ENCODE results near the gene KCTD13. TPM values are rescaled to one million over a fixed set of nuclear protein-coding genes. Genes with fewer than 3 reads are reported as not detected.

The KCTD13 gene
- total RNA-seq, 1 experiment from 2014 or later, result 18.3 TPM

GRCh38 chr16:29915590-29916247 is 10.3 kb downstream of the KCTD13 start:
- peaks cover 18 to 44% (median 33%) of the 10 kb centered on the region in 3 experiments for H3K36me3 Mint-ChIP-seq (ENCODE audit: insufficient read depth in 1 of 3, low read depth in 3 of 3)
- no peak for TF ChIP-seq CTCF (conservative IDR thresholded peaks at IDR 0.05)
- no peak overlapping the region for H3K18ac ChIP-seq (ENCODE audit: insufficient read length, low read depth, low read length)
- H3K9me3 ChIP-seq (ENCODE audit: control insufficient read depth, low read depth, low read length), result no peaks in the 10 kb centered on the region
- H3K4me2 ChIP-seq (ENCODE audit: insufficient read depth, insufficient read length, low read length), result no peak overlapping the region
- no peak overlapping the region for H3K4me3 Mint-ChIP-seq
- H2BK120ac ChIP-seq (ENCODE audit: low read depth, low read length, poor library complexity, severe bottlenecking), result no peak overlapping the region
- H2BK5ac ChIP-seq (ENCODE audit: insufficient read length, low read length), result no peak overlapping the region
- no peaks in the 10 kb centered on the region for H3K4me1 ChIP-seq (ENCODE audit: insufficient read depth, low read length)
- no peak overlapping the region for H4K8ac ChIP-seq (replicated peaks; ENCODE audit: insufficient read length, low read depth, low read length)
- H2BK12ac ChIP-seq (ENCODE audit: insufficient read length, low read depth, low read length), result no peak overlapping the region
- no peaks in the 10 kb centered on the region for H3K23me2 ChIP-seq (ENCODE audit: insufficient read length, low read depth, low read length, poor library complexity, severe bottlenecking)
- H3K27me3 Mint-ChIP-seq (ENCODE audit: low read depth), result no peaks in the 10 kb centered on the region
- H2BK20ac ChIP-seq (ENCODE audit: low read depth, low read length, poor library complexity, severe bottlenecking), result no peak overlapping the region
- no peaks in the 10 kb centered on the region for H3K79me2 ChIP-seq (ENCODE audit: insufficient read depth, low read length)
- DNase-seq, result no peak
- peaks cover 3 to 8% of the 10 kb centered on the region in 2 experiments for H3K4me1 Mint-ChIP-seq
- no peak overlapping the region for H3T11ph ChIP-seq (ENCODE audit: low read length)
- no peak overlapping the region for H4K91ac ChIP-seq (ENCODE audit: insufficient read length, low read depth, low read length)
- no peaks in the 10 kb centered on the region for H3K27me3 ChIP-seq (ENCODE audit: insufficient read depth, low read length)
- no peak overlapping the region for H3K56ac ChIP-seq (ENCODE audit: insufficient read length, low read depth, low read length)
- no peaks in the 10 kb centered on the region for H4K20me1 ChIP-seq (ENCODE audit: control insufficient read depth, insufficient read depth, insufficient read length)
- no peak overlapping the region for H4K5ac ChIP-seq (ENCODE audit: insufficient read length, low read depth, low read length)
- WGBS (ENCODE audit: extremely low coverage, insufficient read length, low lambda C conversion rate), result no CpG with 5 or more reads among the region's 6 CpGs
- H3K4ac ChIP-seq (ENCODE audit: low read depth, low read length), result no peak overlapping the region
- H3K23ac ChIP-seq (ENCODE audit: insufficient read length, low read depth, low read length), result no peak overlapping the region
- H3K27ac ChIP-seq (ENCODE audit: insufficient read length, low read depth, low read length), result no peak overlapping the region
- H2BK15ac ChIP-seq (ENCODE audit: low read depth, low read length), result no peak overlapping the region
- no peak overlapping the region for H2AK5ac ChIP-seq (ENCODE audit: insufficient read length, low read length)
- no peak overlapping the region for H3K9ac ChIP-seq (ENCODE audit: extremely low read depth, insufficient read length, low read length)
- no peaks in the 10 kb centered on the region; a peak in 1 of 5 replicates for H3K9me3 Mint-ChIP-seq
- no peak overlapping the region; a peak in 1 of 7 replicates for H3K27ac Mint-ChIP-seq
- H2AFZ ChIP-seq (ENCODE audit: low read length), result no peak overlapping the region
- H3K14ac ChIP-seq (ENCODE audit: insufficient read depth, low read length), result no peak overlapping the region
- no peaks in the 10 kb centered on the region for H3K79me1 ChIP-seq (ENCODE audit: insufficient read depth, low read depth, low read length, poor library complexity, severe bottlenecking)

All from H9 (cell line).